Hepatocyte (in vitro differentiated cells): Measurements from ENCODE around the gene ZNF229.
"Not testable (repeated sequence)": the region's sequence is repeated elsewhere in the genome, so short reads cannot be mapped to it uniquely, and the experiment has no call there.

Experiments
- CTCF ChIP-seq: fragments of 200-600 bp; sonication (generic); IDR thresholded peaks from 2 replicates; pipeline ENCODE4 v1.5.1; 2016; ENCODE audit warnings: antibody characterized with exemption, mild to moderate bottlenecking; ENCODE audit not compliant: poor library complexity
- EZH2 ChIP-seq: fragments of 200-600 bp; sonication (generic); IDR thresholded peaks from 2 replicates; pipeline ENCODE4 v1.6.1; 2016; ENCODE audit warnings: antibody characterized with exemption, mild to moderate bottlenecking, borderline replicate concordance
- EZH2phosphoT487 ChIP-seq: fragments of 200-600 bp; sonication (generic); IDR thresholded peaks from one replicate; pipeline ENCODE4 v1.6.1; 2018; ENCODE audit warnings: antibody characterized with exemption, mild to moderate bottlenecking, low read depth, moderate library complexity; ENCODE audit not compliant: unreplicated experiment, severe bottlenecking

- not testable (repeated sequence) for TF ChIP-seq CTCF, EZH2, EZH2phosphoT487
Observed at GRCh38 chr19:44468730-44469129, 20.5 kb upstream of the ZNF229 start.
